Measurements from ENCODE around the gene NUP93.
A peak's percentile ranks its signal among the peaks of the same experiment; 100 is the strongest.

Gene NUP93

DNA sequence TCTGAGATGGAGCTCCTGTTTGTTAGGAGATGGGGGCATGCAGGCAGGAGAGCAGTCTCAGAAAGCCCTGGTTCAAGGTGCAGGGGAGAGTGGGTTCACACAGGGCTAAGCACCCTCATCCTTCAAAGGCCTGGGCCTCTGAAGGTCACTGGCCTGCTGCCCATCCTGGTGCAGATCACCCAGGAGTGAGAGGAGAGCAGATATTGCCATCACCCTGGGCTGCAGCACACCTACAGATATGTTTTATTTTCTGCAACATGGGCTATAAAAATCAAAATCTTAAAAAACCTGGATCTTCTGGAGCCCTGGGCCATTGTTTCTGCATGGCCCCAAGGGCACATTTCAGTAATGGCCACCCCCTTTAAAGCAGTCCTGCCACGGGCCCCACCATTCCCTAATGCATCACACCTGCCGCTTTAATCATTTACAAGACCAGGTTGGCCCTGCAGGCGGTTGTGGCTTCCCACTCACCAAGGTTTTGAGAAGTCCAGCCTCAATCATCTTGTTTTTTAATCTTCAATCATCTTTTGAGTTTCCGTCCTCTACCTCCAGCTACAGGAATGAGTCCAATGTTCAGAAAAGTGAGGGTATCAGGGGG lies 20.4 kb upstream of the NUP93 start:
- H3K9me2 ChIP-seq (replicated peaks; ENCODE audit: low read depth, low read length): no peaks in the 10 kb centered on the region
- no peak overlapping the region for H3K4me3 ChIP-seq (ENCODE audit: low read length, poor library complexity, severe bottlenecking)
- no peaks in the 10 kb centered on the region for H3K79me2 ChIP-seq (ENCODE audit: insufficient read depth, low read length)
- peak overlapping the region; percentile 62 for H3K9ac ChIP-seq (ENCODE audit: low read depth, low read length, poor library complexity, severe bottlenecking)
- H4K20me1 ChIP-seq (ENCODE audit: insufficient read depth, low read length, poor library complexity, severe bottlenecking): no peaks in the 10 kb centered on the region
- no peaks in the 10 kb centered on the region for H3K36me3 ChIP-seq (ENCODE audit: insufficient read depth, low read length)
- TF ChIP-seq, protein P1, sequence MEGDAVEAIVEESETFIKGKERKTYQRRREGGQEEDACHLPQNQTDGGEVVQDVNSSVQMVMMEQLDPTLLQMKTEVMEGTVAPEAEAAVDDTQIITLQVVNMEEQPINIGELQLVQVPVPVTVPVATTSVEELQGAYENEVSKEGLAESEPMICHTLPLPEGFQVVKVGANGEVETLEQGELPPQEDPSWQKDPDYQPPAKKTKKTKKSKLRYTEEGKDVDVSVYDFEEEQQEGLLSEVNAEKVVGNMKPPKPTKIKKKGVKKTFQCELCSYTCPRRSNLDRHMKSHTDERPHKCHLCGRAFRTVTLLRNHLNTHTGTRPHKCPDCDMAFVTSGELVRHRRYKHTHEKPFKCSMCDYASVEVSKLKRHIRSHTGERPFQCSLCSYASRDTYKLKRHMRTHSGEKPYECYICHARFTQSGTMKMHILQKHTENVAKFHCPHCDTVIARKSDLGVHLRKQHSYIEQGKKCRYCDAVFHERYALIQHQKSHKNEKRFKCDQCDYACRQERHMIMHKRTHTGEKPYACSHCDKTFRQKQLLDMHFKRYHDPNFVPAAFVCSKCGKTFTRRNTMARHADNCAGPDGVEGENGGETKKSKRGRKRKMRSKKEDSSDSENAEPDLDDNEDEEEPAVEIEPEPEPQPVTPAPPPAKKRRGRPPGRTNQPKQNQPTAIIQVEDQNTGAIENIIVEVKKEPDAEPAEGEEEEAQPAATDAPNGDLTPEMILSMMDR (conservative IDR thresholded peaks at IDR 0.05; ENCODE audit: low read length): no peak
- TF ChIP-seq EZH2phosphoT487 (IDR thresholded peaks at IDR 0.05; ENCODE audit: borderline replicate concordance): no peak
- H3K4me2 ChIP-seq (ENCODE audit: low read depth, low read length, poor library complexity, severe bottlenecking): peak overlapping the region; percentile 69
- H3K27me3 ChIP-seq (ENCODE audit: insufficient read depth, low read length, poor library complexity, severe bottlenecking): no peaks in the 10 kb centered on the region
- peaks cover 26% of the 10 kb centered on the region for H3K4me1 ChIP-seq (ENCODE audit: insufficient read depth, low read length, poor library complexity, severe bottlenecking)
- H3K9me3 ChIP-seq (ENCODE audit: insufficient read depth, low read depth, low read length): no peaks in the 10 kb centered on the region
- peak overlapping the region; percentile 49 for H2AFZ ChIP-seq (ENCODE audit: low read length)
- no peaks in the 10 kb centered on the region for H3F3A ChIP-seq (ENCODE audit: low read depth)

DNA sequence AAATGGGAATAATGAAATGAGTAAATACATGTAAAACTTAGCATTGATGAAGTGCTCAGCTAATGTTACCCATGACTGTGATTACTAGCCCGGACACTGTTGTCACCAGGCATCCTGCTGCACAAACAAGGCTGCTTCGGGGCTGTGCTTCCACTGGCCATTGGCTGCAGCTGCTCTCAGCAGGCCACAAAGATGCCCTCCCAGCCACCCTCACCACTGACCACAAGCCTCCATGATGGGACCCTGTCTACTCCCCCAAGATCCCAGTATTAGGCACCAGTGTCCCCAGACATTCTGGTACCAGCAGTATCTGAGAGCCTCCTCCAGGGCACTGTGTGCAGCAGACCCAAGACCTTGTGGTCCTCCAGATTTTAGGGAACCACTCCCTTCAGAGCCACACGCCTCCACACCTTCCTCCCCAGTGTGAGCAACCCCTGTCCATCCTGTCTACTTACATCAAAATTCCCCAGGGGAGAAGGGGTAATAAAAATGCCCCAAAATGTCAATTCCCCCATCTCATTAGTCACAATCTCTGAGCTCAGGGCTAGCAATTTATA lies 19.7 kb upstream of the NUP93 start:
- no peaks in the 10 kb centered on the region for H3K36me3 ChIP-seq (ENCODE audit: insufficient read depth, low read length)
- H3K4me3 ChIP-seq (ENCODE audit: low read length, poor library complexity, severe bottlenecking): no peak overlapping the region
- no peaks in the 10 kb centered on the region for H3K79me2 ChIP-seq (ENCODE audit: insufficient read depth, low read length)
- H3K9me3 ChIP-seq (ENCODE audit: insufficient read depth, low read depth, low read length): no peaks in the 10 kb centered on the region
- no peaks in the 10 kb centered on the region for H3K27me3 ChIP-seq (ENCODE audit: insufficient read depth, low read length, poor library complexity, severe bottlenecking)
- H3K9me2 ChIP-seq (replicated peaks; ENCODE audit: low read depth, low read length): no peaks in the 10 kb centered on the region
- no peak overlapping the region for H3K9ac ChIP-seq (ENCODE audit: low read depth, low read length, poor library complexity, severe bottlenecking)
- H3F3A ChIP-seq (ENCODE audit: low read depth): no peaks in the 10 kb centered on the region
- H3K4me2 ChIP-seq (ENCODE audit: low read depth, low read length, poor library complexity, severe bottlenecking): no peak overlapping the region
- H4K20me1 ChIP-seq (ENCODE audit: insufficient read depth, low read length, poor library complexity, severe bottlenecking): no peaks in the 10 kb centered on the region
- no peak for TF ChIP-seq EZH2phosphoT487 (IDR thresholded peaks at IDR 0.05; ENCODE audit: borderline replicate concordance)
- TF ChIP-seq, protein P1 (conservative IDR thresholded peaks at IDR 0.05; ENCODE audit: low read length): no peak
- peaks cover 30% of the 10 kb centered on the region for H3K4me1 ChIP-seq (ENCODE audit: insufficient read depth, low read length, poor library complexity, severe bottlenecking)
- peak overlapping the region; percentile 11; the same call in 1 of the 2 replicates for H2AFZ ChIP-seq (ENCODE audit: low read length)

DNA sequence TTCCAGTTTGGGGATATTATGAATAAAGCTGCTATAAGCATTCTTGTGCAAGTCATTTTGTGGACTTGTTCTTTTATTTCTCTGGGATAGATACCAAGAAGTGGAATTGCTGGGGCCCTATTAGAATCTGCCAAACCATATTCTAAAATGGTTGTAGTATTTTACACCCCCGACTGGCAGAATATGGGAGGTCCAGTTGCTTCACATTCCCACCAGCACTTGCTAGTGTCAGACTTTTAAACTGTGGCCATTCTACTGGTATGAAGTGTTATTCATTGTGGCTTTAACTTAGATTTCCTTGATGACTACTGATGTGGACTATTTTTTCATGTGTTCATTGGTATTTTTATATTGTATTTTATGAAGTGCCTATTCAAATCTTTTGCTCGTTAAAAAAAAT lies 18.1 kb upstream of the NUP93 start:
- Histone ChIP-seq H4K20me1 (ENCODE audit: insufficient read depth, low read length, poor library complexity, severe bottlenecking) (no peaks in the 10 kb centered on the region), H3K9me3 (ENCODE audit: insufficient read depth, low read depth, low read length) (no peaks in the 10 kb centered on the region), H3K4me1 (ENCODE audit: insufficient read depth, low read length, poor library complexity, severe bottlenecking) (peaks cover 30% of the 10 kb centered on the region), H2AFZ (ENCODE audit: low read length) (no peak overlapping the region), H3K9me2 (replicated peaks; ENCODE audit: low read depth, low read length) (no peaks in the 10 kb centered on the region), H3K9ac (ENCODE audit: low read depth, low read length, poor library complexity, severe bottlenecking) (no peak overlapping the region), H3K4me2 (ENCODE audit: low read depth, low read length, poor library complexity, severe bottlenecking) (no peak overlapping the region), H3F3A (ENCODE audit: low read depth) (no peaks in the 10 kb centered on the region), H3K27me3 (ENCODE audit: insufficient read depth, low read length, poor library complexity, severe bottlenecking) (no peaks in the 10 kb centered on the region), H3K79me2 (ENCODE audit: insufficient read depth, low read length) (no peaks in the 10 kb centered on the region), H3K4me3 (ENCODE audit: low read length, poor library complexity, severe bottlenecking) (no peak overlapping the region), H3K36me3 (ENCODE audit: insufficient read depth, low read length) (no peaks in the 10 kb centered on the region)
- TF ChIP-seq, protein P1 (conservative IDR thresholded peaks at IDR 0.05; ENCODE audit: low read length): no peak
- no peak for TF ChIP-seq EZH2phosphoT487 (IDR thresholded peaks at IDR 0.05; ENCODE audit: borderline replicate concordance)

Measured in Loucy (cell line).